Stimulated activated CD4-positive, alpha-beta T cell treated with anti-CD3 and anti-CD28 coated beads, Interleukin-15, amount 100 ng/mL, for 48 hours (primary cell): Measurements from ENCODE around the gene ATF1.
A peak's percentile ranks its signal among the peaks of the same experiment; 100 is the strongest.

Experiments
- DNase-seq, 2 donors: peaks; one replicate each; pipeline ENCODE4 v3.0.0-alpha.2; 2020; ENCODE audit warnings: low read depth in 2 of 2

The ATF1 gene

GRCh38 chr12:50763639-50764285 lies at the start of gene ATF1:
Gene ATF1, plus strand, starts transcription at chr12:50764101. Its CDS starts 16,045 bp downstream, at chr12:50780146.
- peak; percentile 83 to 85 for DNase-seq

- no peak for DNase-seq
Measured at GRCh38 chr12:50715174-50715573, 48.7 kb upstream of the ATF1 start.

GRCh38 chr12:50718760-50719159 lies 45.1 kb upstream of the ATF1 start:
- no peak for DNase-seq

GRCh38 chr12:50720085-50720484 lies 43.8 kb upstream of the ATF1 start:
- no peak for DNase-seq

GRCh38 chr12:50720501-50720900 lies 43.4 kb upstream of the ATF1 start:
- DNase-seq, result no peak

- DNase-seq, result no peak
Measured at GRCh38 chr12:50723865-50724264, 40.0 kb upstream of the ATF1 start.

- no peak for DNase-seq
Measured at GRCh38 chr12:50725011-50725942, 38.6 kb upstream of the ATF1 start.

- DNase-seq, result no peak
Measured at GRCh38 chr12:50727466-50727865, 36.4 kb upstream of the ATF1 start.

- no peak for DNase-seq
Measured at GRCh38 chr12:50728417-50728816, 35.5 kb upstream of the ATF1 start.

- DNase-seq, result no peak
Measured at GRCh38 chr12:50728841-50729240, 35.1 kb upstream of the ATF1 start.

- DNase-seq, result no peak
Measured at GRCh38 chr12:50732591-50732990, 31.3 kb upstream of the ATF1 start.

- DNase-seq, result no peak
Measured at GRCh38 chr12:50733706-50734105, 30.2 kb upstream of the ATF1 start.

GRCh38 chr12:50734409-50735263 lies 29.3 kb upstream of the ATF1 start:
- no peak for DNase-seq

GRCh38 chr12:50739611-50740010 lies 24.3 kb upstream of the ATF1 start:
- DNase-seq, result no peak

GRCh38 chr12:50740307-50740706 lies 23.6 kb upstream of the ATF1 start:
- peak in 1 of 2 donors; percentile 4 for DNase-seq

GRCh38 chr12:50742776-50743175 lies 21.1 kb upstream of the ATF1 start:
- DNase-seq, result no peak

GRCh38 chr12:50745861-50746260 lies 18.0 kb upstream of the ATF1 start:
- no peak for DNase-seq

GRCh38 chr12:50746431-50746830 lies 17.5 kb upstream of the ATF1 start:
- DNase-seq, result no peak

- DNase-seq, result no peak
Measured at GRCh38 chr12:50747817-50748216, 16.1 kb upstream of the ATF1 start.

- no peak for DNase-seq
Measured at GRCh38 chr12:50749459-50749882, 14.4 kb upstream of the ATF1 start.

- DNase-seq, result no peak
Measured at GRCh38 chr12:50750366-50750765, 13.5 kb upstream of the ATF1 start.
